ENCODE measurements around the gene BMF. TPM values are rescaled to one million over a fixed set of nuclear protein-coding genes. Genes with fewer than 3 reads are reported as not detected.
"Not testable (repeated sequence)": the region's sequence is repeated elsewhere in the genome, so short reads cannot be mapped to it uniquely, and the experiment has no call there.

The BMF gene
- total and polyA plus RNA-seq, 2 of the 4 experiments (the other 2 are of a cell fraction), result 2.4 to 2.9 TPM

DNA sequence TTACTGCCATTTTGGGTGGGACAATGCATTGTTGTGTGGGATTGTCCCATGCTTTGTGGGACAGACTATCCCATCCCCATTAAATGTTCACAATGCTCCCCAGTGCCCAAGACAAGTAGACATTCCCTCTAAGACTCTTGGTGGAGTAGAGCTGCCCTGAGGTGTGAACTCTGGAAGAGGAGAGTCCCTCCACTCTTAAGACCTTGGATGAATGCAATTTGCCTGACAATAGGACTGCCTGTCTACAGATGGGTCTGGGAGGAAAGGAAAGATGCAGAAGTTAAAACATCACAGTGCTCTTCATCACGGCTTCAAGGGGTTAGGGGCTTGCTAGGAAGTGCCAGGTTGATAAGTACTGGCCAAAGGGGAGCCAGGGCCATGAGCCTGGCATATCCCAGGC, 46.1 kb upstream of the BMF start:
- H3K4me3 ChIP-seq (ENCODE audit: insufficient read depth, low read depth, low read length); dilution Hi-C loops (cut with HindIII; ENCODE audit: low sequenced_read_pairs, unreplicated experiment); H3K27me3 ChIP-seq (ENCODE audit: control insufficient read depth, insufficient read depth, low read length); H4K91ac ChIP-seq (ENCODE audit: insufficient read depth, low read depth, low read length); H3K36me3 ChIP-seq (ENCODE audit: control insufficient read depth, insufficient read depth, low read length); BruUV-seq (replicated peaks); H3K79me1 ChIP-seq (ENCODE audit: low read depth in 1 of 2, low read length in 2 of 2); H3K18ac ChIP-seq (ENCODE audit: low read depth, low read length); H3K14ac ChIP-seq (replicated peaks; ENCODE audit: low read depth, low read length); H2AK9ac ChIP-seq (replicated peaks; ENCODE audit: low read depth, low read length, poor library complexity); H3K9ac ChIP-seq (ENCODE audit: low read depth, low read length); H2BK5ac ChIP-seq (ENCODE audit: low read depth, low read length, poor library complexity, severe bottlenecking); H3K4me2 ChIP-seq (ENCODE audit: low read depth, low read length); H4K20me1 ChIP-seq (ENCODE audit: insufficient read depth, low read length); H2BK20ac ChIP-seq (ENCODE audit: low read depth, low read length); H2AFZ ChIP-seq (replicated peaks; ENCODE audit: low read length, poor library complexity); H2BK120ac ChIP-seq (ENCODE audit: low read depth, low read length); H3K27ac ChIP-seq (ENCODE audit: insufficient read depth, low read length); H3K4ac ChIP-seq (ENCODE audit: low read depth, low read length); POLR2A ChIA-PET (ENCODE audit: unreplicated experiment); H4K5ac ChIP-seq (ENCODE audit: low read depth, low read length); H4K8ac ChIP-seq (ENCODE audit: low read depth in 2 of 2, low read length in 2 of 2); H2BK15ac ChIP-seq (ENCODE audit: low read depth, low read length); H3K23ac ChIP-seq (ENCODE audit: low read depth, low read length); H2AK5ac ChIP-seq (ENCODE audit: low read depth, low read length); ATAC-seq (ENCODE audit: low read depth); H3K56ac ChIP-seq (ENCODE audit: extremely low read depth, insufficient read depth, low read length); intact Hi-C loops (cut with micrococcal nuclease); H3K9me1 ChIP-seq (ENCODE audit: insufficient read depth, low read length); CTCF ChIA-PET; H3K9me3 ChIP-seq (ENCODE audit: control insufficient read depth, insufficient read depth, low read length); DNase-seq; in situ Hi-C loops (cut with MboI; ENCODE audit: low sequenced_read_pairs); H3K4me1 ChIP-seq (ENCODE audit: control insufficient read depth, insufficient read depth, low read length): not testable (repeated sequence)
- no CpG with 5 or more reads among the region's 1 CpG for WGBS, 2 experiments (ENCODE audit: extremely low coverage in 2 of 2, insufficient read length in 1 of 2)
